SK-N-SH (cell line): ENCODE results near the gene SHH. TPM values are rescaled to one million over a fixed set of nuclear protein-coding genes. Genes with fewer than 3 reads are reported as not detected.

ENCODE experiments used
- CTCF ChIA-PET: fragments of 300-600, 350-600 bp; formaldehyde crosslinking; extraction: SDS; loops from one replicate; lab custom pipeline; 2021; lab: Yijun Ruan, JAX
- POLR2A ChIA-PET: fragments of 350-600 bp; sonication (Branson Sonifier 250); formaldehyde crosslinking; extraction: SDS; loops from one replicate; lab custom pipeline; 2020; ENCODE audit warnings: antibody characterized with exemption, inconsistent platforms; lab: Yijun Ruan, JAX
- DNase-seq: peaks from one replicate; pipeline ENCODE4 v3.0.0; 2012
- H2AFZ ChIP-seq: fragments of 200-600 bp; sonication (generic); 2 replicates; pipeline ENCODE4 v1.8.1; 2016; ENCODE audit warnings: antibody characterized with exemption, mild to moderate bottlenecking, low read depth
- H3F3A ChIP-seq: fragments of 200-600 bp; sonication (generic); replicated peaks from 2 replicates; pipeline ENCODE3; 2016; ENCODE audit warnings: antibody characterized with exemption, mild to moderate bottlenecking; ENCODE audit not compliant: insufficient read depth
- H3K27ac ChIP-seq, 2 experiments: fragments of 200-500 bp in 1 of 2; fragments of 200-600 bp in 1 of 2; sonication (Bioruptor generic) in 1 of 2; sonication (generic), shearing (Covaris generic) in 1 of 2; 2 replicates each; pipeline versions ENCODE4 v1.5.1 to v1.6.1; 2014 to 2016; ENCODE audit warnings: low read depth in 2 of 2, inconsistent platforms in 1 of 2, low read length in 1 of 2, mild to moderate bottlenecking in 1 of 2, mixed read lengths in 1 of 2
- H3K27me3 ChIP-seq: fragments of 200-600 bp; sonication (generic), shearing (Covaris generic); 2 replicates; pipeline ENCODE4 v1.6.1; 2016; ENCODE audit warnings: mixed run types; ENCODE audit not compliant: insufficient read depth
- H3K36me3 ChIP-seq, 2 experiments: fragments of 200-500 bp in 1 of 2; fragments of 200-600 bp in 1 of 2; sonication (Bioruptor generic) in 1 of 2; sonication (generic) in 1 of 2; replicated peaks in 1 of 2; 2 replicates each; pipeline versions ENCODE3 to v1.5.1; 2014 to 2016; ENCODE audit warnings: low read length in 1 of 2, mild to moderate bottlenecking in 1 of 2; ENCODE audit not compliant: insufficient read depth in 2 of 2, control insufficient read depth in 1 of 2
- H3K4me1 ChIP-seq, 2 experiments: fragments of 200-500 bp in 1 of 2; fragments of 200-600 bp in 1 of 2; sonication (Bioruptor generic) in 1 of 2; sonication (generic), shearing (Covaris generic) in 1 of 2; 2 replicates each; pipeline versions ENCODE4 v1.5.1 to v1.6.1; 2014 to 2016; ENCODE audit warnings: low read depth in 1 of 2, low read length in 1 of 2, mixed run types in 1 of 2; ENCODE audit not compliant: insufficient read depth in 2 of 2, control insufficient read depth in 1 of 2
- H3K4me2 ChIP-seq: fragments of 200-600 bp; sonication (generic), shearing (Covaris generic); 2 replicates; pipeline ENCODE4 v1.6.1; 2017; ENCODE audit warnings: mixed run types
- H3K4me3 ChIP-seq, 2 experiments: fragments of 200-500 bp in 1 of 2; fragments of 200-600 bp in 1 of 2; sonication (Bioruptor generic) in 1 of 2; sonication (generic), shearing (Covaris generic) in 1 of 2; 2 replicates each; pipeline versions ENCODE4 v1.5.1 to v1.8.1; 2014 to 2016; ENCODE audit warnings: low read depth in 2 of 2, inconsistent platforms in 1 of 2, low read length in 1 of 2, mild to moderate bottlenecking in 1 of 2, mixed read lengths in 1 of 2, moderate library complexity in 1 of 2
- H3K79me2 ChIP-seq: fragments of 200-600 bp; sonication (generic); 2 replicates; pipeline ENCODE4 v1.8.1; 2017; ENCODE audit warnings: mild to moderate bottlenecking; ENCODE audit not compliant: insufficient read depth
- H3K9ac ChIP-seq: fragments of 200-600 bp; sonication (generic); 2 replicates; pipeline ENCODE4 v1.6.1; 2017; ENCODE audit warnings: mixed run types
- H3K9me2 ChIP-seq: fragments of 200-600 bp; sonication (generic); 2 replicates; pipeline ENCODE4 v1.6.1; 2017; ENCODE audit warnings: mixed run types
- H3K9me3 ChIP-seq: fragments of 200-600 bp; sonication (generic); 2 replicates; pipeline ENCODE4 v1.6.1; 2017; ENCODE audit warnings: mixed run types, mild to moderate bottlenecking, moderate library complexity
- H4K20me1 ChIP-seq: fragments of 200-600 bp; sonication (generic); 2 replicates; pipeline ENCODE4 v1.6.1; 2017; ENCODE audit warnings: mild to moderate bottlenecking, mixed run types; ENCODE audit not compliant: insufficient read depth
- CTCF ChIP-seq: fragments of 200-600 bp; sonication (generic); IDR thresholded peaks from 2 replicates; pipeline ENCODE4 v1.6.1; 2017; ENCODE audit warnings: antibody characterized with exemption, mild to moderate bottlenecking, moderate library complexity
- ELF1 ChIP-seq: IDR thresholded peaks from 2 replicates; pipeline ENCODE4 v1.4.0; 2012
- EP300 ChIP-seq, 2 experiments: IDR thresholded peaks; 2 replicates each; pipeline versions ENCODE4 v1.4.0 to v1.6.1; 2012; ENCODE audit warnings: borderline replicate concordance in 1 of 2, low read depth in 1 of 2, low read length in 1 of 2
- FOSL2 ChIP-seq: IDR thresholded peaks from 2 replicates; pipeline ENCODE4 v1.4.0; 2012; ENCODE audit warnings: low read depth, mild to moderate bottlenecking, moderate library complexity, borderline replicate concordance
- FOXJ3 ChIP-seq: sonication (generic); formaldehyde crosslinking; IDR thresholded peaks from 2 replicates; pipeline ENCODE4 v1.5.1; 2020; ENCODE audit warnings: mild to moderate bottlenecking, missing genetic modification reagents
- GABPA ChIP-seq: IDR thresholded peaks from 2 replicates; pipeline ENCODE4 v1.4.0; 2012; ENCODE audit warnings: low read depth, mild to moderate bottlenecking
- MAX ChIP-seq: IDR thresholded peaks from 2 replicates; pipeline ENCODE4 v1.4.0; 2012; ENCODE audit warnings: low read depth
- MEF2A ChIP-seq: IDR thresholded peaks from 2 replicates; pipeline ENCODE4 v1.4.0; 2012; ENCODE audit warnings: low read depth, borderline replicate concordance
- MXI1 ChIP-seq: IDR thresholded peaks from 2 replicates; pipeline ENCODE4 v1.6.1; 2012; ENCODE audit warnings: mild to moderate bottlenecking, low read depth, low read length, improper control_type of control experiment
- RAD21 ChIP-seq: IDR thresholded peaks from 2 replicates; pipeline ENCODE4 v1.6.1; 2012; ENCODE audit warnings: mild to moderate bottlenecking, low read length
- RCOR1 ChIP-seq: fragments of 150-350 bp; IDR thresholded peaks from 2 replicates; pipeline ENCODE4 v1.6.1; 2017; ENCODE audit warnings: antibody characterized with exemption, low read length
- TCF12 ChIP-seq: IDR thresholded peaks from 2 replicates; pipeline ENCODE4 v1.4.0; 2012
- TEAD4 ChIP-seq: IDR thresholded peaks from 2 replicates; pipeline ENCODE4 v1.4.0; 2012; ENCODE audit warnings: mild to moderate bottlenecking, borderline replicate concordance; ENCODE audit not compliant: insufficient read depth
- YY1 ChIP-seq: IDR thresholded peaks from 2 replicates; pipeline ENCODE4 v1.4.0; 2012; ENCODE audit warnings: low read depth, mild to moderate bottlenecking
- ZBTB33 ChIP-seq: IDR thresholded peaks from 2 replicates; pipeline ENCODE4 v1.4.0; 2012; ENCODE audit warnings: low read depth, borderline replicate concordance
- WGBS: methylation state at CpG from one replicate; pipeline ENCODE4 v1.1.6; 2017; ENCODE audit warnings: low lambda C conversion rate; 5-methylcytosine and 5-hydroxymethylcytosine counted together
- polyA plus RNA-seq, 3 experiments: library from polyadenylated mRNA; depleted of rRNA; stranded (reverse); fragments of >200 nt; gene quantifications; 2 replicates each; pipeline ENCODE4 v1.2.3, GENCODE V29; 2012
- TF ChIP-seq, protein P1 (sequence below): IDR thresholded peaks from 2 replicates; pipeline ENCODE4 v1.4.0; 2012; ENCODE audit warnings: low read depth, borderline replicate concordance
- TF ChIP-seq, protein P2 (sequence below): IDR thresholded peaks from 2 replicates; pipeline ENCODE4; 2012

The SHH gene
- polyA plus RNA-seq, 1 of the 3 experiments (the other 2 are of a cell fraction), result not detected

- Histone ChIP-seq H3K9me2 (no peaks in the 10 kb centered on the region), H3K4me2 (no peak overlapping the region), H3K9me3 (peaks cover 6% of the 10 kb centered on the region; the same call in 1 of the 2 replicates), H3K9ac (no peak overlapping the region), H3K4me3 (no peak overlapping the region), H3K79me2 (no peaks in the 10 kb centered on the region), H2AFZ (no peak overlapping the region), H3K27ac (no peak overlapping the region), H3F3A (no peaks in the 10 kb centered on the region), H3K4me1 (no peaks in the 10 kb centered on the region), H4K20me1 (no peaks in the 10 kb centered on the region), H3K36me3 (no peaks in the 10 kb centered on the region), H3K27me3 (peaks cover 67% of the 10 kb centered on the region)
- ChIA-PET CTCF (interaction anchor here (1.4 kb wide), 1 partner anchor 621 kb away, joined by 3 read pairs; no protein-coding TSS in a partner anchor), POLR2A (no interaction called here)
- 25% methylated on average over 5 of the region's 5 CpGs for WGBS
- TF ChIP-seq TEAD4 (no peak), EP300 (IDR thresholded peaks at IDR 0.05; ENCODE audit: borderline replicate concordance in 1 of 2, low read depth in 1 of 2, low read length in 1 of 2) (no peak), YY1 (no peak), ELF1 (no peak), FOXJ3 (CRISPR knock-in tag) (no peak), MEF2A (no peak), ZBTB33 (no peak), RAD21 (no peak), FOSL2 (no peak), MAX (no peak), GABPA (no peak), TCF12 (no peak), RCOR1 (no peak), MXI1 (no peak), CTCF (no peak)
- TF ChIP-seq, protein P1, sequence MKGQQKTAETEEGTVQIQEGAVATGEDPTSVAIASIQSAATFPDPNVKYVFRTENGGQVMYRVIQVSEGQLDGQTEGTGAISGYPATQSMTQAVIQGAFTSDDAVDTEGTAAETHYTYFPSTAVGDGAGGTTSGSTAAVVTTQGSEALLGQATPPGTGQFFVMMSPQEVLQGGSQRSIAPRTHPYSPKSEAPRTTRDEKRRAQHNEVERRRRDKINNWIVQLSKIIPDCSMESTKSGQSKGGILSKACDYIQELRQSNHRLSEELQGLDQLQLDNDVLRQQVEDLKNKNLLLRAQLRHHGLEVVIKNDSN, result no peak
- TF ChIP-seq, protein P2, sequence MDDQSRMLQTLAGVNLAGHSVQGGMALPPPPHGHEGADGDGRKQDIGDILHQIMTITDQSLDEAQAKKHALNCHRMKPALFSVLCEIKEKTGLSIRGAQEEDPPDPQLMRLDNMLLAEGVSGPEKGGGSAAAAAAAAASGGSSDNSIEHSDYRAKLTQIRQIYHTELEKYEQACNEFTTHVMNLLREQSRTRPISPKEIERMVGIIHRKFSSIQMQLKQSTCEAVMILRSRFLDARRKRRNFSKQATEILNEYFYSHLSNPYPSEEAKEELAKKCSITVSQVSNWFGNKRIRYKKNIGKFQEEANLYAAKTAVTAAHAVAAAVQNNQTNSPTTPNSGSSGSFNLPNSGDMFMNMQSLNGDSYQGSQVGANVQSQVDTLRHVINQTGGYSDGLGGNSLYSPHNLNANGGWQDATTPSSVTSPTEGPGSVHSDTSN, result no peak
- DNase-seq, result no peak
Observed at GRCh38 chr7:155851892-155852291, 39.6 kb upstream of the SHH start.
